HG02588 (cell line): ENCODE results near the gene KCNAB2.
"Not testable (repeated sequence)": the region's sequence is repeated elsewhere in the genome, so short reads cannot be mapped to it uniquely, and the experiment has no call there.

ENCODE experiments used
- ATAC-seq: cut with Tn5 transposase; IDR thresholded peaks from one replicate; pipeline ENCODE4 v1.9.1; 2021; ENCODE audit warnings: mild to moderate bottlenecking, moderate library complexity; ENCODE audit not compliant: unreplicated experiment

Gene KCNAB2

DNA sequence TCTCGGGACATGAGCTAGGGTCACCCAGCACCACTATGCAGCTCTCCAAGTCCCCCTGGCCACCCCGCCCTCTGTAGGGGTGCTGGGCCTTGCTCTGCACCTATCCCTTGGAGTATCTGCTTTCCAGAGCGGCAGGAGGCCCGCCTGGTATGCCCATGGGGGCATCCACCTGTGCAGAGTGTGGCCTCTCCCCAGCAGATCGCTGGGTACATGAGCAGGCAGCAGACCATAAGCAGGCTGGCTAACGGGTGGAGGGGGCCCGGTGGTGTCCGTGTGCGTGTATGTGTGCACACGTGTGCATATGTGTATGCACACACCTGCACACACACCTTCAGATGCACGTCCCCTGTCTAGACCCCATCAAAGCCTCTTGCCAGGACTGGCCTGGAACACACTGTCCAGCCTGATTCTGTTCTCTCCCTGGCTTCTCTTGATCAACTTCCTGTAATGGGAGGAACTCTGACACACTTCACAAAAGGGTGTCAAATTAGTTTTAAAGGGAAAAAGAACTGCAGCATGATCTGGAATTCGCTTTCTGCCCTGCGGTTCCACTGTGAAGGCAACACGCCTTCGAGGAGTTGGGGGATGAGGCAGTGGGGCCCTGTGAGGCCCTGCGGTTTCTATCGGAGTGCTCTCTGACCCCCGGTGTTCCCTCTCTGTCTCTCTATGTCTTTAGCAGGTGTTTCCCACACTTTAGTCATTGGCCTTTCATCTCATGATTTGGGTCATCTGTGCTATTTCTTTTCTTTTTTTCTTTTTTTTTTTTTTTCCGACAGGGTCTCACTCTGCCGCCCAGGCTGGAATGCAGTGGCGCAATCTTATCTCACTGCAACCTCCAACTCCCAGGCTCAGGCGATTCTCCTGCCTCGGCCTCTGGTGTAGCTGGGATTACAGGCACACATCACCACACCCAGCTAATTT lies 36.3 kb upstream of the KCNAB2 start:
- no peak for ATAC-seq

DNA sequence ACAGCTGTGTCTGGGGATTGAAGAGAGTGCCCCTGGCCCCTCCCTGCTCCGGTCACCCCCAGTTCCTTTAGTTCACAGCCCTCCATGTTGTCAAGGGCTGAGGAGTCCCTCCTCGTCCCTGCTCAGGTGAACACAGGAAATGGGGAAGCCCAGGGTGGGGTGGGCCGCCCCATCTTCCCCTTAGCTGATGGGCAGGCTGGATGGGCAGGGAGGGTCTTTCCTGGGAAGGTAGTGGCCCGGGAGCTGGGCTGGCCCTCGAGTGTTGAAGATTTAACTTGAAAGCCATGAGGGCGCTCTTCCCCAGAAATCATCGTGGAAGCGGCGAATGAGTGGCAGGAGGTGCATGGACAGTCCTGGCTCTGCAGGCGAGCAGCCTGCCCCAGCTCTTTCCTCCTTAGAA lies 35.1 kb upstream of the KCNAB2 start:
- no peak for ATAC-seq

DNA sequence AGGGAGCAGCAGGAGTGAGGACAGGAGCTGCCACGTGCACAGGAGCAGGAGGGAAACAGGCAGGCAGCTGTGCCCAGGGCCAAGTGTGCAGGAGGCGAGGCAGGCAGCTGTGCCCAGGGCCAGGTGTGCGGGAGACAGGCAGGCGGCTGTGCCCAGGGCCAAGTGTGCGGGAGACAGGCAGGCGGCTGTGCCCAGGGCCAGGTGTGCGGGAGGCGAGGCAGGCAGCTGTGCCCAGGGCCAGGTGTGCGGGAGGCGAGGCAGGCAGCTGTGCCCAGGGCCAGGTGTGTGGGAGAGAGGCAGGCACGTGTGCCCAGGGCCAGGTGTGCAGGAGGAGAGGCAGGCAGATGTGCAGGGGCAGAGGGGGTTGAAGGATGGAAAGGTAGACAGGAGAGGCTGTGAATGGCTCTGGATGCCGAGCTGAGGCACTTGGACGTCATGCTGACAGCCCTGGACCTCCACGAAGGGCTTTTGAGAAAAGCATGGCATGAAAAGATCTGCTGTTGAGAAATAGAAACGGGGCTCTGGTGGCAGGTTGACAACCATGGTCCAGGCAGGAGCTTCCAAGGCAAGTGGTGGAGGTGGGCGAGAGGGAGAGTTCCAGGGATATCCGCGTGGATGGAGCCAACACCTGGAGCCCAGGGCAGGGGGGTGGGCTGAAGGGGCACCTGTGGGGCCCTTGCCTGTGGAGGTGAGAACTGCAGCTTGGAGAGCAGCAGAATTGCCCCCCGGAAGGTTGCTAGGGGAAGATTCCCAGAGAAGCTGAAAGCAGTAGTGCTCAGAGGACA lies 34.3 kb upstream of the KCNAB2 start:
- ATAC-seq = no peak

DNA sequence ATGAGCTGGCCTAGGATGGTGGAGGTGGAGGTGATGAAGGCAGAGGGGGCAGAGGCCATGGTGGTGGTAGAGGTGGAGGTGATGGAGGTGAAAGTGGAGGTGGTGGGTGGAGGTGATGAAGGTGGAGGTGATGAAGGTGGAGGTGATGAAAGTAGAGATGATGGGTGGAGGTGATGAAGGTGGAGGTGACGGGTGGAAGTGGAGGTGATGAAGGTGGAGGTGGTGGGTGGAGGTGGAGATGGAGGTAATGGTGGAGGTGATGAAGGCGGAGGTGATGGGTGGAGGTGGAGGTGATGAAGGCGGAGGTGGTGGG lies 33.8 kb upstream of the KCNAB2 start:
- ATAC-seq = no peak

DNA sequence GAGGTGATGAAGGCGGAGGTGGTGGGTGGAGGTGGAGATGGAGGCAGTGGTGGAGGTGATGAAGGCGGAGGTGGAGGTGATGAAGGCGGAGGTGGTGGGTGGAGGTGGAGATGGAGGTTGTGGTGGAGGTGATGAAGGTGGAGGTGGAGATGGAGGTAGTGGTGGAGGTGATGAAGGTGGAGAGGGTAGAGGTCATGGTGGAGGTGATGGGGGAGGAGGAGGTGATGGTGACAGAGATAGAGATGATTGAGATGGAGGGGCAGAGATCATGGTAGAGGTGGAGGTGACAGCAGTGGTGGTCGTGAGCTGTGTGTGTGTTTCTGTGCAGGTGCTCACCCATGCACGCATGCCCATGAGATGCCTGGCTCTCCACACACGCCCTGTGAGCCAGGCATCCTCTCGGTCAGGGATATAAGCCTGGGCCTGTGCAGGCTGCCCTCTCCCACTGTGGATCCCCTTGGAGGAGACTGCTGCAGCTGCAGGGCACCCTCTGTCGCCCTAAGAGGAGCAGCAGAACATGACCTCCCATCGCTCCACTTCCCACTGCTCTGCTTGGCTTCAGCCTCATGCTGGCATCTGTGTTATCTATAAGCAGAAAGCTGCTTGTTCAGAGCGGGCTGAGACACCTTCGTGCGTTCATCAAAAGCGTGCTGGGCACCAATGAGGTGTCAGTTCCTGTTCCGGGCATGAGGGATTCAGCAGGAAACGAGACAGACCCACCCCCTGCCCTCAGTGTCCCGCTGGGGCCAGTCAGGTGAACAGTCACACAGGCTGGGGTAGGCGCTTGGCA lies 33.0 kb upstream of the KCNAB2 start:
- ATAC-seq = no peak

DNA sequence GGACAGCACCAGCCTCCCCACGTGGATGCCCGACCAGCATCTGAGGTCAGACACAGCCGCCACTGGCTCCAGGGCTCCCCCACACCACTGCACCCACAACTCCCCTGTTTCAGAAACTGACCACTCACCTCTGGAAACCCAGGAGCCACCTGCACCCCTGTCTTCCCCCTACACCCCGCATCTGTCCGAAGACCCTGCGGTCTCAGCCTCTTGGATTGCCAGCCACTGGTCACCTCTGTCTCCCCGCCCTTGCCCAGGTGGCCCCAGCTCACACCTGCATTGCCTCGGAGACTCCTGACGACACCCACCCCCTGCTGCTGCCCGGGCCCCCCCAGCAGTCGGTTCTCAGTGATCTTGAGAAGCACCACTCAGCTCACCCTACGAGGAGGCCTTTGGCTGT lies 32.2 kb upstream of the KCNAB2 start:
- ATAC-seq = no peak

DNA sequence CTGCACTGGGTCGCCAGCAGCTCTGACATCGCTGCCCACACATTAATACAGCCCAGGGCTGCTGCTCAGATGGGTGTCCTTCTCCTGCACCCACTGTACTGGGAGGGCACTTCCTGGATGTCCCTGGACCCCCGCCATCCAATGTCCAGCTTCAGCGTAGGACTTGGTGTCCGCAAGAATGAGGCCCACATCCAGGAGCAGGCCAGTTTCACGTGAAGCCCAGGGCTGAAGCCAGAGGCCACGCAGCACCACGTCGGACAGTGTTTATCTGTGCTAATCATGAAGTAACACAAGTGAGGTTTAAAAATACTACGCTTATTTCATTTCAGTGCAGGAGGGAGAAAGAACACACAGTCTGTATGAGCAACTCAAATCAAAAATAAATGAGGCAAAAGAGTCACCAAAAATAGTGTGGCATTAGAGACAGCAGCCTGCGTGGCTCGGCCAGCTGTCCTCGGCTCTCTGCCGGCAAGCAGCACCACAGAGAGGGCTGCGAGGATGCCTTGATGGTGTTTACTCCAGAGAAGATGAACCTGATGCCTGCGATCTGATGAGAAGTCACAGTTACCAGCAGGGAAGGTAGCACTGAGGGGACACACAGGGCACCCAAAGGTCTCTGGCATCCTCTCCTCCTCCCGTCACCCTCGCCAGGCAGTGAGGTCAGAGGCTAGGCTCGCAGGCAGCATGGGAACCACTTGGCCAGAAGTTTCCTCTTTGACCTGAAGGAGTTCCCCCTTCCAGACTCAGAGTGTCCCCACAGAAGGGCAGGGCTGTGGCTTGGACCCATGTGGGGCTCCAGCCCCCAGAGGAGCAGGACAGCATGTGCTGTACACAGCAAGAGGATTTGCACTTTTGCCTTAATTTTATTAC lies 31.3 kb upstream of the KCNAB2 start:
- no peak for ATAC-seq

DNA sequence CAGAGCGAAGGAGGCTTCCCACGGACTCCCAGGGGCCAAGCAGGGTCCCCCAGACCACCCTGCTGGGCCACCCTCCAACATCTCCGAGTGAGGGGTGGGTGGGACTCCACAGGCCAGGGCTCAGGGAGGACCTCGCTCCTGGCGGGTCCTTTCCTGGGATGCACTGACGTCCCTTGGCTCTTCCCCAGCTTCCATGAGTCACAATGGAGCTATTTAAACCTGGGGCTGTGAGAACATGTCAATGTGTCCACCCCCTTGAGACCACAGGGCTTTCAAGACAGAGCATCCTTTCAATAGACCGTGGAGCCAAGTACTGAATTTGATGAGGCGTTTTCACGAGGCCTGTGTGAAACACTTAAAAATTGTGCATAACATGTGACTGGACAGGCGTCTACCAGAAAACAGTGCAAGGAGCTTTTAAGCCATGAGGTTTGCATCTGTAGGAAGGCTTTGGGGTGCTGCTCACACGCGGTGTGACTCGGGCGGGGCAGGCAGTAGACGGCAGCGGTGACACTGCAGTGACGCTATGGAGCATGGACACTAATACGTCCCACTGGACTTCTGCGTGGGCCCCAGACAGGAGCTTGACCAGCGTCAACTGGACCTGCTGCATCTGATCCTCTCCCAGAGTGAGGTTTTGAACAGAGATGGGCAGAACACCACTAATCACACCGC lies 29.4 kb upstream of the KCNAB2 start:
- ATAC-seq = no peak

DNA sequence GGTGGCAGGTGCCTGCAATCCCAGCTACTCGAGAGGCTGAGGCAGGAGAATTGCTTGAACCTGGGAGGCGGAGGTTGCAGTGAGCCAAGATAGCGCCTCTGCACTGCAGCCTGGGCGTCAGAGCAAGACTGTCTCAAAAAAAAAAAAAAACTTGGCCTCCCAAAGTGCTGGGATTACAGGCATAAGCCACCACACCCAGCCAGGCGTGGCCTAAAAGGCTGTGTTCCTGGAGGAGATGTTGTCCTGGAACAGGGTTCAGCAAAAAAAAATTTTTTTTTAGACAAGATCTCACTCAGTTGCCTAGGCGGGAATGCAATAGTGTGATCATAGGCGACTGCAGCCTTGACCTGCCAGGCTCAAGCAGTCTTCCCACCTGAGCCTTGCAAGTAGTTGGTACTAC lies 28.0 kb upstream of the KCNAB2 start:
- ATAC-seq = not testable (repeated sequence)

DNA sequence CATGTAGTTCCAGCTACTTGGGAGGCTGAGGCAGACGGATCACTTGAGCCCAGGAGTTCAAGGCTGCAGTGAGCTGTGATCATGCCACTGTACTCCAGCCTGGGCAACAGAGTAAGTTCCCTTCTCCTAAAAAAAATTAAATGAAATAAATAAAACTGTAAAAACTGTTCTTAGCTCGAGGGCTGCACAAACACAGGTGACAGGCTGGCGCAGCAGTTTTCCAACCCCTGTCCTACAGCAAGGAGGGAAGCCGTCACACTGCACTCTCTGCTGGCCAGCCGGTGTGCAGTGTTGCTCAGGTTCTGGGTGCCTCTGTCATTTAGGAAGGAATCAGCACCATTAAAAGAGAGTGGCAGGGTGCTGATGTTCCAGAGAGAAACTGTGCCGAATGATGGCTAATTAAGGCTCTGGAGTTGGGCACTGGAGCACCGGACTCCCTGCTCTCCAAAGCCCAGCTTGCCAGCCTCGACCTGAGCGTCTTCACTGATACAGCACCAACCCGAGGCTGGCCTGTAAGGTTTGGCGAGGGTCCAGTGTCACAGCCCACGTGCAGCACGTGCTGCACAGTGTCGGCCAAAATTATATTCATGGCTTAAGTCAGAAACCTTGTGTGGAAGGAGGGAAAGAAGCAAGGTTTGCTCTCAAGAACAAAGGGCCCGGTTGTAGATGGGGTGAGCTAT lies 26.4 kb upstream of the KCNAB2 start:
- ATAC-seq = no peak

DNA sequence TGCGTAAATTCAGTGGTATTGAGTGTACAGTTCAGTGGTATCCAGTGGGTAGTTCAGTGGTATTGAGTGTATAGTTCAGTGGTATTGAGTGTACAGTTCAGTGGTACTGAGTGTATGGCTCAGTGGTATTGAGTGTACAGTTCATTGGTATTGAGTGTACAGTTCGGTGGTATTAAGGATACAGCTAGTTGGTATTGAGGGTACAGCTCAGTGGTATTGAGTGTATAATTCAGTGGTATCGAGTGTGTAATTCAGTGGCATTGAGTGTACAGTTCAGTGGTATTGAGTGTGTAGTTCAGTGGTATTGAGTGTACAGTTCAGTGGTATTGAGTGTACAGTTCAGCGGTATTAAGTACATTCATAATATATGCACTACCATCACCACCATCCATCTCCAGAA lies 23.5 kb upstream of the KCNAB2 start:
- no peak for ATAC-seq

DNA sequence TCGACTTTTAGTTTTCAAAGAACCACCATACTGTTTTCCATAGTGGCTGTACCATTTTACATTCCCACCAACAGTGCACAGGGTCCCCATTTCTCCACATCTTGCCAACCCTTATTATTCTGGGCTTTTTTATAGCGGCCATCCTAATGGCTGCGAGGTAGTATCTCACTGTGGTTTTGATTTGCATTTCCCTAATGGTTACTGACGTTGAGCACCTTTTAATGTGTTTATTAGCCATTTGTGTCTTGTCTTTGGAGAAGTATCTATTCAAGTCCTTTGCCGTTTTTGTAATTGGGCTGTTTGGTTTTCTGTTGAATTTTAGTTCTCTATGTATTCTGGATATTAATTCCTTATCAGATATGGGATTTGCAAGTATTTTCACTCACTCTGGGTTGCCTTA lies 22.3 kb upstream of the KCNAB2 start:
- ATAC-seq = no peak

DNA sequence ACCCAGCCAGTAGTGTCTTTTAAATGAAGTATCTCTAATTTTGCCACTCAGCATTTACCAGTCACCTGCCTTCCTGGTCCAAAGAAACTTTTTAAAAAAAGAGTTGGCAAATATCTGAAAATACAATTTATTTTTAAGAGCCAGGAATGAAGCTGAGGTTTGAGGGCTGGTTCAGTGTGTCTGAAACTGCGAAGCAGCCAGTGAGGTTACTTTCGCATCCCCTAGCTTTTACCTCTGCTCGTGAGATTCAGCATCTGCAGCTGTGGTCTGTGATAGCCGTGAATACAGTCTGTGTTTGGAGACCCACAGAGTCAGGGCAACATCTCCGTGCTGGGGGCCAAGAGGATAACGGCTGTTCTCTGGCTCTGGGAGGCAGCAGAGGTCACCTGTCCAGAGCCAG lies 21.3 kb upstream of the KCNAB2 start:
- ATAC-seq = no peak

DNA sequence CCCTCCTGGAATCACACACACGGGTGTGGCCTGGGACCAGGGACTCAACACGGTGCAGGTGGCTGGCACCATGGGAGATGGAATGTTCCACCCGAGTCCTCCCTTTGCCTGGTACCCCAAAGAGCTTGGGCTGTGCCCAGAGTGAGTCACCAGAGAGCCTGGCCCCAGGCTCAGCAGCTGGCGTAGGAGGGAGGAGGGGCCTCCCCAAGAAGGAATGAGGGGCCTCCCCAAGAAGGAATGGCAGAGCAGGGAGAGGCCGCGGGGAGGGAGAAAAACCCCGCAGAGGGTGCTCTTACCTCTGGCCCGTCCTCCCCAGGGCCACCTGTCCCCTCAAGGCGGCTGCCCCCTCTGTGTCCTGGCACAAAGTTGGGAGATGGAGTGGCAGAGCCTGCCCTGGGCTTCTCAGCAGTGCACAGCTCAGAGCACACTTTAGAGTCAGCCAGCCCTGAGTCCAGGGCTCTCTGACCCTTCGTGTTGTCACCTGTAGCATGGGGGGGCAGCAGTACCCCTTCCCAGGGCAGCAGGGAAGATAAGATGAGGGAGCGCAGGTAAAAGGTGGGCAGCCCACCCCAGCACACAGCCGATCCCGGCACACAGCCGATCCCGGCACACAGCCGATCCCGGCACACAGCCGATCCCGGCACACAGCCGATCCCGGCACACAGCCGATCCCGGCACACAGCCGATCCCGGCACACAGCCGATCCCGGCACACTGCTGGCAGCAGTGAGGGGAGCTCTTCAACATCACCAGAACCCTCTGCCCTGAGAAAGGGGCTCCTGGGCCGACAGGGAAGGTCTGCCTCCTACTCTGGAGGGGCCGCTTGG lies 20.2 kb upstream of the KCNAB2 start:
- ATAC-seq = no peak

DNA sequence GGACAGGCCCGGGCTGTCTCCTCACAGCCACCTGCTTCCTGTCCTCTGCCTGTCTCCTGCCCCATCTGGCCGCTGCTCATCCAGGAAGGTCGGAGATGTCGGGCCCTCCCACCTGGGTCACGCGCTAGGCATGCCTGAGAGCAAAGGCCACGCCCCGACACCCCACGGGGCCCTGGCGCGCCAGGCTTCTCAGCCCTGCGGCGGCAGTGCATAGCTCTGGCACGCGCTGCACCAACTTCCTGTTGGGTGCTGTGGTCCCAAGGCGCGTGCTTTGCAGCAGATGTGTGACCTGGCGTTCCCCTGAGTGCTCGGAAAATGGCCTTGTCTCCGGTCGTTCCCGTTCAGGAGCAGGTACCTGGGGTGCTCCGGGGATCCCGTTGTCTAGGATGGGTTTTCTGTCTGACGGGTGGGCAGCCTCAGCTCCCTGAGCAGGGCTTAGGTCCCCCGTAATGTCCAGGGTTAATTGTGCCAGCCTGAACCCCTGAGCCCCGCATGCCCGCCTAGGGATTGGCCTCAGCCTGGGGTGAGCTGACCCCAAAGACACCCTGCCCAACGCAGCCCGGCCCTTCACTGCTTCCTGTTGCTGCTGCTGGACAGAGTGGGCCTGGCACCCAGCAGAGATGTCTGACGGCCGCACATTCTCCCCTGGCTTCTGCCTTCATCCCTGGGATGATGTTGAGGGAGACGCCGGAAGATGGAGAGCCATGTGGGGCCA lies 19.4 kb upstream of the KCNAB2 start:
- peak; percentile 79 for ATAC-seq

DNA sequence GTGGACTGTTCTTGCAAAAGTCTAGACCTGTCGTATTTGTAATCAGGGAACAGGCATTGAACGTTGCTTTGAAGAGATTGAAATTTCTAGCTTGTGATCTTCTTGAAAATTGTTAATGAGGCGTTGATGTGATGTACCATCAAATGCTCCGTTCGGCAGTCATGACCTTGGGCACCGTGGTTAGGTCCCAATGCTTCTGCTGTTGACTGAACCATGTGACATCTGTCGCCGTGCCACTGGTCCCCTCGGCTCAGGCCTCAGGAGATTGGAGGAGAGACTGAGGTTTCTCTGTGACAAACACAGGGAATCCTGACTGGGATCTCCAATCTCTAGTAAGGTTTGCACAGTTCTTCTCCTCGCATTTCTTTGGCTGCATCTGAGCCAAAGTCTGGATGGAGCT lies 18.1 kb upstream of the KCNAB2 start:
- ATAC-seq = no peak

DNA sequence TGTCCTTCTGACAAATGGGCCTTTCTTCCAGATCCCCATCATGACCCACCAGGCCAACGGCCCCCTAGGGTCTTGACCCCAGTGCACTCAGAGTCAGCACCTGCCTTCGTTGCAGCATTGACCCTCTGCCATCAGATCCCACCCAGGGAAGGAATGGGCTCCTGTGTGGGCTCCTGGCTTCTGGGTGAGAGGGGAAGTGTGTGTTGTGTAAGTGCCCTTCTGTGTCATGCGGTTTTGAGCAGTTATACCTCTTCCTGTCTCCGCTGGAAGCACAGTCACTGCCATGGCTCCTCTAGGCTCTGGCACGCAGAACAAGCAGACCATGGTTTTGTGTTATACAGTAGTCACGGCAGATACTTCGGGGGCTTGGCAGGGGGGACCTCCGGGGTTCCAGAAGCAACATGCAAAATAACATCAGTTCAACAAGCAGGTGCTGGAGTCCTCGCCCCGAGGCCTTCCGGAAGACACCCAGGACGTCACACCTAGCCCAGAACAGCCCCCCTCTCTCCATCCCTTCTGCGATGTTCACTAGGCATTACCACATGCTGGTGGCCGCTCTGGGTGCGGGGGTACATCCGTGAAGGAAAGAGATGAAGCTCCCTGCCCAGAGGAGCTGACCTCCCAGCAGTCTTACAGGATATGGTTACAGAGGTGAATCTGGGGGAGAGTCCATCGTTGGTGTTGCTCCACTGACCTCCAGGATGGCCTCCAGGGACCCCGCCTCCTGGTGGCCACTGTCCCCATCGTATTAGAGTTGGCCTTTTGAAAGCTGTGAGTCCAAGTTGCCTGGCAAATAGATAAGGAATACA lies 17.4 kb upstream of the KCNAB2 start:
- no peak for ATAC-seq
